PFSK-1 (cell line): ENCODE results near the gene SUSD6.

Source experiments
- POLR2AphosphoS5 ChIP-seq: IDR thresholded peaks from 2 replicates; pipeline ENCODE4 v1.6.1; 2012; ENCODE audit warnings: low read depth, mild to moderate bottlenecking, control low read depth, low read length, moderate library complexity
- SIN3A ChIP-seq: IDR thresholded peaks from 2 replicates; pipeline ENCODE4 v1.6.1; 2012; ENCODE audit warnings: mild to moderate bottlenecking, low read length, moderate library complexity, borderline replicate concordance; ENCODE audit not compliant: insufficient read depth
- TAF1 ChIP-seq: IDR thresholded peaks from 2 replicates; pipeline ENCODE4 v1.6.1; 2012; ENCODE audit warnings: low read length, control low read depth, borderline replicate concordance; ENCODE audit not compliant: insufficient read depth
- TF ChIP-seq, protein P1 (sequence below), 2 experiments: IDR thresholded peaks; 2 replicates each; pipeline versions ENCODE4 v1.6.1 to v1.8.0; 2011 to 2012; ENCODE audit warnings: low read depth in 2 of 2, low read length in 2 of 2, control low read depth in 1 of 2, inconsistent platforms in 1 of 2, mild to moderate bottlenecking in 1 of 2, moderate library complexity in 1 of 2; ENCODE audit not compliant: insufficient read depth in 1 of 2

DNA sequence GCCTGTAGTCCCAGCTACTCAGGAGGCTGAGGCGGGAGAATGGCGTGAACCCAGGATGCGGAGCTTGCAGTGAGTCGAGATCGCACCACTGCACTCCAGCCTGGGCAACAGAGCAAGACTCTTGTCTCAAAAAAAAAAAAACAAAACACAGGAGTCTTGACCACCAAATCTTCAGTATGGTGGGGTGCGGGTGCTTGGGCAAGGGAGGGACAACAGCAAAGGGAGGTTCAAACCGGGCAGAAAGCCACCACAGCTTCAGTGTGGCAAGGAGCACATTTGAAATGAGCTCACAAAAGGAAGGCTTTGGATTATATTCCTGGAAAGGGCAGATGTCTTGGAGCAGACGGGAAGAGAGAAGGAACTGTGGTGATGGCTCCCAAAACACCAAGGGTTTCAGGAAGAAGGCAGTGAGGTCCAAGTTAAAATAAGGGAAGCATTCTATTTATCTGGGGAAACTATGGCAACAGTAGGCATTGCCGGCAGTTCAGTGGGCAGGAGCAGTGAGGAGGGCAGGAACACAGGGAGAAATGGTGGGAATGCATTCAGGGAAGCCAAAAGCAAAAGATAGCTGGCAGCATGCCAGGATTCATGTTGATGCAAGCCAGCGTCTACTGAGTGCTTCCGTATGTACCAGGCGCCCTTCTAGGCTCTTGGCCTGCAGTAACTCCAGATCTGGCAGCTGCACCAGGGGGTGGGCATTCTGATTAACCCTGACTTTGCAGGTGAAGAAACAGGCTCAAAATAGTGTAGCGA, 104.5 kb downstream of the SUSD6 start:
- TF ChIP-seq, protein P1, sequence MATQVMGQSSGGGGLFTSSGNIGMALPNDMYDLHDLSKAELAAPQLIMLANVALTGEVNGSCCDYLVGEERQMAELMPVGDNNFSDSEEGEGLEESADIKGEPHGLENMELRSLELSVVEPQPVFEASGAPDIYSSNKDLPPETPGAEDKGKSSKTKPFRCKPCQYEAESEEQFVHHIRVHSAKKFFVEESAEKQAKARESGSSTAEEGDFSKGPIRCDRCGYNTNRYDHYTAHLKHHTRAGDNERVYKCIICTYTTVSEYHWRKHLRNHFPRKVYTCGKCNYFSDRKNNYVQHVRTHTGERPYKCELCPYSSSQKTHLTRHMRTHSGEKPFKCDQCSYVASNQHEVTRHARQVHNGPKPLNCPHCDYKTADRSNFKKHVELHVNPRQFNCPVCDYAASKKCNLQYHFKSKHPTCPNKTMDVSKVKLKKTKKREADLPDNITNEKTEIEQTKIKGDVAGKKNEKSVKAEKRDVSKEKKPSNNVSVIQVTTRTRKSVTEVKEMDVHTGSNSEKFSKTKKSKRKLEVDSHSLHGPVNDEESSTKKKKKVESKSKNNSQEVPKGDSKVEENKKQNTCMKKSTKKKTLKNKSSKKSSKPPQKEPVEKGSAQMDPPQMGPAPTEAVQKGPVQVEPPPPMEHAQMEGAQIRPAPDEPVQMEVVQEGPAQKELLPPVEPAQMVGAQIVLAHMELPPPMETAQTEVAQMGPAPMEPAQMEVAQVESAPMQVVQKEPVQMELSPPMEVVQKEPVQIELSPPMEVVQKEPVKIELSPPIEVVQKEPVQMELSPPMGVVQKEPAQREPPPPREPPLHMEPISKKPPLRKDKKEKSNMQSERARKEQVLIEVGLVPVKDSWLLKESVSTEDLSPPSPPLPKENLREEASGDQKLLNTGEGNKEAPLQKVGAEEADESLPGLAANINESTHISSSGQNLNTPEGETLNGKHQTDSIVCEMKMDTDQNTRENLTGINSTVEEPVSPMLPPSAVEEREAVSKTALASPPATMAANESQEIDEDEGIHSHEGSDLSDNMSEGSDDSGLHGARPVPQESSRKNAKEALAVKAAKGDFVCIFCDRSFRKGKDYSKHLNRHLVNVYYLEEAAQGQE (IDR thresholded peaks at IDR 0.05; ENCODE audit: insufficient read depth in 1 of 2, low read depth in 2 of 2, low read length in 2 of 2) = no peak
- TF ChIP-seq POLR2AphosphoS5 = no peak
- no peak for TF ChIP-seq SIN3A
- TF ChIP-seq TAF1 = no peak
